ENCODE data around the gene DLGAP5.
A peak's percentile ranks its signal among the peaks of the same experiment; 100 is the strongest.

The DLGAP5 gene

GRCh38 chr14:55136241-55136640 is 55.1 kb downstream of the DLGAP5 start:
- TF ChIP-seq JUND (IDR thresholded peaks at IDR 0.05; ENCODE audit: low read depth) = no peak
- no peak for DNase-seq (ENCODE audit: low read depth in 1 of 2, low spot score in 1 of 2)
- in situ Hi-C loops (cut with HindIII; ENCODE audit: low pct_unique_long_range_greater_than_20kb, low sequenced_read_pairs) = no loop called here

DNA sequence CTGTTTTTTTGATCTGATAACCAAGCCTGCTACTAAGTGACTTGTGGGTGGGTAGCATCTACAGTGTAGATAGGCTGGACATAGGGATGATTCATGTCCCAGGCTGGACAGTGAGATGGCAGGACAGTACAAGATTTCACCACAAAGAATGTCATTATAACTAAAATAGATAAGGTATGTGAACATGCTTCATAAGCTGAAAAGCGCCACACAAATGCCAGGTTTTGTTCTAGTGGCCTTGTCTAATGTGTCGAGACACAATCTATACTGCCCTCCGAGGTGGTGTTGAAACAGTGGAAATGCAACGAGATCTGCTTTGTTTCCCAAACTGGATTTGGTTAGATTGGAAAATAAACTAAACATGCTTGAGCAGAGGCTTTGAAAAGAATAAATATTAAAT is 58.0 kb downstream of the DLGAP5 start:
- peak; percentile 44 to 82 for DNase-seq (ENCODE audit: low read depth in 1 of 2, low spot score in 1 of 2)
- TF ChIP-seq JUND (IDR thresholded peaks at IDR 0.05; ENCODE audit: low read depth) = no peak
- in situ Hi-C loops (cut with HindIII; ENCODE audit: low pct_unique_long_range_greater_than_20kb, low sequenced_read_pairs) = no loop called here

DNA sequence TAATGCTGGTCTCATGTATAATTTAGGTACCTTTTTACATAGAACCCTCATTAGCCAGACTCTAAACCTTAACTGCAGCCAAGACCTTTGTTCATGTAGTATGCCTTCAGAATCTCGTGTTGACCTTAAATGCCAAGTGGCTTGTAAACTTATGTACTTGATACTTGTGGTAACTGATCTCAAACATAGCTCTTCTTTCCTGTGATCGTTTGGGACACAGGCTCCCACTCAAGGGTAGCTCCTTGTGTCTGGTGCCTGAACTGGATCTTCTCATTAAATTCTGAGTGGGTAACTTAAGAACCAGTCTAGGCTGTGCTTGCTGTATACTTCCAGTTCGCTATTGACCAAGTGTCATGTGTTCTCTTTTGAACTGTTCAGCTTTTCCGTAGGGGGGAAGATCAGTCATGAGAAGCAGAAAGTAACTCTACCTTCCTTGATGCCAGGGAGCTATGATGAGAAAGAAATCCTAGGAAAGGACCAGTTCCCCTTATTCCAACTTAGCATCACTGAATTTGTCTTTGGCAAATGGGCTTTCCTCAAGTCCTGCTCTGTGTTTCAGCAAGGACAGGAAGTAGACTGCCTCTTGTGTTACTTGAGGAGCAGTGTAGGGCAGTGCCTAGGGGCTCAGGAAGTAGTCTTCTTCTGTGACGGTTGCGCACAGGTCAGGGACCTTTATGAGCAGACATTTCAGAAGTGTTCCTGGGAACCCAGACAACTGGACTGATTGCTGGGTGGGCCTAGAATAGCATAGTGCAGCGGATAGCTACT is 59.8 kb downstream of the DLGAP5 start:
- in situ Hi-C loops (cut with HindIII; ENCODE audit: low pct_unique_long_range_greater_than_20kb, low sequenced_read_pairs) = no loop called here
- no peak for TF ChIP-seq JUND (IDR thresholded peaks at IDR 0.05; ENCODE audit: low read depth)
- peak in 1 of 2 experiments; percentile 69 for DNase-seq (ENCODE audit: low read depth in 1 of 2, low spot score in 1 of 2)

DNA sequence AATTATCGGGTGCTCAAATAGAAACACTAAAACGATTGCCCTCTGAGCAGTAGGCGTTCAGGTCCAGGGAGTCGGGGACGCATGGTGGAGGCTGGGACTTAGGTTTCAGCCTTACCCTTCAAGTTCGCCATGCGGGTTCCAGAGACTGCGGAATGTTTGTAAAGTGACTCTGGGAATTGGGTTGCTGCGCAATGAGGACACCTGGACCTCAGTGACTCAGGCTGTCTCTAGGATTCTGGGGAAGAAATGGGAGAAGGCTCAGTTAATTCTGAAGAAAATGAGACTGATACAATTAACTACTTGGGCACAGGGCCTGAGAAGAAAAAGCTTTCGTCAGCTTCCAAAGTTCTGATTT is 61.2 kb downstream of the DLGAP5 start:
- in situ Hi-C loops (cut with HindIII; ENCODE audit: low pct_unique_long_range_greater_than_20kb, low sequenced_read_pairs) = no loop called here
- no peak for TF ChIP-seq JUND (IDR thresholded peaks at IDR 0.05; ENCODE audit: low read depth)
- DNase-seq (ENCODE audit: low read depth in 1 of 2, low spot score in 1 of 2) = peak; percentile 82 to 85

GRCh38 chr14:55129428-55130195 is 61.8 kb downstream of the DLGAP5 start:
- DNase-seq (ENCODE audit: low read depth in 1 of 2, low spot score in 1 of 2) = peak; percentile 65 to 78
- no peak for TF ChIP-seq JUND (IDR thresholded peaks at IDR 0.05; ENCODE audit: low read depth)
- in situ Hi-C loops (cut with HindIII; ENCODE audit: low pct_unique_long_range_greater_than_20kb, low sequenced_read_pairs) = no loop called here

- peak; percentile 83 to 98 for DNase-seq (ENCODE audit: low read depth in 1 of 2, low spot score in 1 of 2)
- in situ Hi-C loops (cut with HindIII; ENCODE audit: low pct_unique_long_range_greater_than_20kb, low sequenced_read_pairs) = no loop called here
Observed at GRCh38 chr14:55129086-55129427, 62.3 kb downstream of the DLGAP5 start, which contains the start of gene LGALS3. Gene LGALS3, plus strand, starts transcription at chr14:55129252. Its CDS starts 8,122 bp downstream, at chr14:55137374.

DNA sequence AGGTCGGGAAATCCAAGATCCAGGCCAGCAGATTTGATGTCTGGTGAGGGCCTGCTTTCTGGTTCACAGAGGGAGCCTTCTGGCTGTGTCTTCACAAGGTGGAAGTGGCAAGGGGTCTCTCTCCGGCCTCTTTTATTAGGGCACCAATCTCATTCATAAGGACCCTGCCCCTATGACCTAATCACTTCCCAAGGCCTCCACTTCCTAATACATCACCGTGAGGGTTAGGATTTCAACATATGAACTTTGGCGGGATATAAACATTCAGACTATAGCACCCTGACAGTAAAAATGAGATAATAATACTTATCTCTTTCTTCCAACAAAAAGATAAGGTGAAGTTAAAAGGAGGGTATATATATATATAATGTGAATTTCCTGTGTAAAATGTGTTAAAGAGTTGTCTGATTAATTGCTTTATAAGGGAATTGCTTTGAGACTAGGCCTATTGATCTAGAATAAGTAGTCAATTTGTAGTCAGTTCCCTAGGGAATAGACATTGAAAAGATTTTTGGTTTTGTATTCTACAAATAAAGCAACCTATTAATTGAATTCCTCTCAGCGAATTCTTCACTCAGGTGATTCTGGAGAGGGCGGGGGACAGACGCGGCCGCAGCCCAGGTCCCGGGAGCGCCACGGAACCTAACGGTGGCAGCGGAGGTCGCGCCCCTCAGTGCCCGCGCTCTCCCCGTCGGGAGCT is 62.8 kb downstream of the DLGAP5 start:
- DNase-seq (ENCODE audit: low read depth in 1 of 2, low spot score in 1 of 2) = no peak
- no peak for TF ChIP-seq JUND (IDR thresholded peaks at IDR 0.05; ENCODE audit: low read depth)
- in situ Hi-C loops (cut with HindIII; ENCODE audit: low pct_unique_long_range_greater_than_20kb, low sequenced_read_pairs) = no loop called here

More at GRCh38 chr14:55129086-55129427, 62.3 kb downstream of the DLGAP5 start, which contains the start of gene LGALS3:
- no peak for TF ChIP-seq JUND (IDR thresholded peaks at IDR 0.05; ENCODE audit: low read depth)

GRCh38 chr14:55127460-55127951 is 63.9 kb downstream of the DLGAP5 start:
- TF ChIP-seq JUND (IDR thresholded peaks at IDR 0.05; ENCODE audit: low read depth) = no peak
- in situ Hi-C loops (cut with HindIII; ENCODE audit: low pct_unique_long_range_greater_than_20kb, low sequenced_read_pairs) = no loop called here
- DNase-seq (ENCODE audit: low read depth in 1 of 2, low spot score in 1 of 2) = no peak

GRCh38 chr14:55126932-55127459 is 64.4 kb downstream of the DLGAP5 start:
- in situ Hi-C loops (cut with HindIII; ENCODE audit: low pct_unique_long_range_greater_than_20kb, low sequenced_read_pairs) = no loop called here
- TF ChIP-seq JUND (IDR thresholded peaks at IDR 0.05; ENCODE audit: low read depth) = no peak
- DNase-seq (ENCODE audit: low read depth in 1 of 2, low spot score in 1 of 2) = no peak

DNA sequence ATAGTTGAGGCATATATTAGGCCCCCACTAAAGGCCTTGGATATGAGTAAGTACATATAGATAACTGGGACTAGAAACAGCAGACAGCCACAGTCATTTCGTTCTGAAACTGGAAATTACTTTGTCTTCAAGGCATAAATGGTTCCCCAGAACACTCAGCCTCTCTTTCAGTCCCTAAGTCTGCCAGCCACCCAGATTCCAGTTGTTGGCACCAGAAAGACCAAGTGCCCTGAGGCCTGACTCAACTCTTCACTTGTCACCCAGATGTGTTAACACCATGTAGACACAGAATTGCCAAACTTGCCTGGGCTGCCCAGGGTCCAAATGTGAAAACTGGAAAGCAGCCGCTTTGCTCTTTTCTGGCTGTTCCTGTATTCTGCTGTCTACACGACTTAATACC is 65.4 kb downstream of the DLGAP5 start:
- no peak for TF ChIP-seq JUND (IDR thresholded peaks at IDR 0.05; ENCODE audit: low read depth)
- in situ Hi-C loops (cut with HindIII; ENCODE audit: low pct_unique_long_range_greater_than_20kb, low sequenced_read_pairs) = no loop called here

GRCh38 chr14:55125403-55125802 is 66.0 kb downstream of the DLGAP5 start:
- no peak for DNase-seq (ENCODE audit: low read depth in 1 of 2, low spot score in 1 of 2)
- TF ChIP-seq JUND (IDR thresholded peaks at IDR 0.05; ENCODE audit: low read depth) = no peak
- in situ Hi-C loops (cut with HindIII; ENCODE audit: low pct_unique_long_range_greater_than_20kb, low sequenced_read_pairs) = no loop called here

More for the DNA sequence above, 65.4 kb downstream of the DLGAP5 start:
- DNase-seq (ENCODE audit: low read depth in 1 of 2, low spot score in 1 of 2) = no peak

GRCh38 chr14:55124774-55125386 is 66.5 kb downstream of the DLGAP5 start:
- TF ChIP-seq JUND (IDR thresholded peaks at IDR 0.05; ENCODE audit: low read depth) = no peak
- DNase-seq (ENCODE audit: low read depth in 1 of 2, low spot score in 1 of 2) = no peak
- in situ Hi-C loops (cut with HindIII; ENCODE audit: low pct_unique_long_range_greater_than_20kb, low sequenced_read_pairs) = no loop called here
